ENCODE results near the gene AVPR1A.

- TF ChIP-seq, protein P1, sequence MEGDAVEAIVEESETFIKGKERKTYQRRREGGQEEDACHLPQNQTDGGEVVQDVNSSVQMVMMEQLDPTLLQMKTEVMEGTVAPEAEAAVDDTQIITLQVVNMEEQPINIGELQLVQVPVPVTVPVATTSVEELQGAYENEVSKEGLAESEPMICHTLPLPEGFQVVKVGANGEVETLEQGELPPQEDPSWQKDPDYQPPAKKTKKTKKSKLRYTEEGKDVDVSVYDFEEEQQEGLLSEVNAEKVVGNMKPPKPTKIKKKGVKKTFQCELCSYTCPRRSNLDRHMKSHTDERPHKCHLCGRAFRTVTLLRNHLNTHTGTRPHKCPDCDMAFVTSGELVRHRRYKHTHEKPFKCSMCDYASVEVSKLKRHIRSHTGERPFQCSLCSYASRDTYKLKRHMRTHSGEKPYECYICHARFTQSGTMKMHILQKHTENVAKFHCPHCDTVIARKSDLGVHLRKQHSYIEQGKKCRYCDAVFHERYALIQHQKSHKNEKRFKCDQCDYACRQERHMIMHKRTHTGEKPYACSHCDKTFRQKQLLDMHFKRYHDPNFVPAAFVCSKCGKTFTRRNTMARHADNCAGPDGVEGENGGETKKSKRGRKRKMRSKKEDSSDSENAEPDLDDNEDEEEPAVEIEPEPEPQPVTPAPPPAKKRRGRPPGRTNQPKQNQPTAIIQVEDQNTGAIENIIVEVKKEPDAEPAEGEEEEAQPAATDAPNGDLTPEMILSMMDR (IDR thresholded peaks at IDR 0.05): peak; percentile 59
- TF ChIP-seq ZFX (IDR thresholded peaks at IDR 0.05; ENCODE audit: borderline replicate concordance): no peak
These were observed 52.1 kb downstream of the AVPR1A start for GRCh38 chr12:63098851-63099250.

Measured in 22Rv1 (cell line).